ENCODE data around the gene SBF2. TPM values are rescaled to one million over a fixed set of nuclear protein-coding genes. Genes with fewer than 3 reads are reported as not detected.

Gene SBF2
- total and polyA plus RNA-seq, 9 of the 15 experiments (the other 6 are each of a cell fraction or from before 2014, with no cell fraction given): 0.80 to 9.5 (median 5.0) TPM

GRCh38 chr11:10307400-10308200 lies 13.6 kb upstream of the SBF2 start (continued):
- TF ChIP-seq ZBTB33 (CRISPR knock-in tag; IDR thresholded peaks at IDR 0.05) (peak; percentile 44; the same call in 1 of the 2 replicates), SMAD1 (IDR thresholded peaks at IDR 0.05; ENCODE audit: low read depth, low read length, partially characterized antibody) (no peak), JUN (IDR thresholded peaks at IDR 0.05; ENCODE audit: borderline replicate concordance, low read depth, low read length) (no peak), JUN (CRISPR knock-in tag; IDR thresholded peaks at IDR 0.05; ENCODE audit: borderline replicate concordance) (no peak), HNRNPL (IDR thresholded peaks at IDR 0.05; ENCODE audit: low read depth, low read length) (no peak), ZNF253 (CRISPR knock-in tag; conservative IDR thresholded peaks at IDR 0.05) (no peak), RAD21 (CRISPR knock-in tag; conservative IDR thresholded peaks at IDR 0.05 in 1 of 2, IDR thresholded peaks at IDR 0.05 in 1 of 2) (peak; percentile 85 to 89), RBBP5 (IDR thresholded peaks at IDR 0.05; ENCODE audit: borderline replicate concordance, insufficient read depth, low read length, poor library complexity, severe bottlenecking) (no peak), TRIM24 (IDR thresholded peaks at IDR 0.05) (peak in 1 of 2 experiments; percentile 63; a peak in 2 of 4 replicates), MCM3 (IDR thresholded peaks at IDR 0.05) (no peak), TCF3 (CRISPR knock-in tag; IDR thresholded peaks at IDR 0.05) (no peak), JUNB (CRISPR knock-in tag; conservative IDR thresholded peaks at IDR 0.05) (no peak), PML (IDR thresholded peaks at IDR 0.05; ENCODE audit: low read length) (no peak), ZNF282 (CRISPR knock-in tag; IDR thresholded peaks at IDR 0.05) (no peak), GMEB1 (CRISPR knock-in tag; IDR thresholded peaks at IDR 0.05) (peak; percentile 37; the same call in 1 of the 2 replicates), ZBTB8A (IDR thresholded peaks at IDR 0.05; ENCODE audit: partially characterized antibody) (no peak), MCM2 (IDR thresholded peaks at IDR 0.05; ENCODE audit: low read depth) (no peak), ZNF174 (CRISPR knock-in tag; IDR thresholded peaks at IDR 0.05) (no peak), U2AF1 (optimal IDR thresholded peaks at IDR 0.05; ENCODE audit: low read depth, low read length) (no peak), HNRNPUL1 (IDR thresholded peaks at IDR 0.05; ENCODE audit: low read length) (no peak), ZNF449 (CRISPR knock-in tag; IDR thresholded peaks at IDR 0.05) (no peak), HOMEZ (CRISPR knock-in tag; IDR thresholded peaks at IDR 0.05) (no peak), ZNF311 (CRISPR knock-in tag; IDR thresholded peaks at IDR 0.05) (no peak)
